ENCODE data around the gene APOC3. TPM values are rescaled to one million over a fixed set of nuclear protein-coding genes. Genes with fewer than 3 reads are reported as not detected.

APOC3 gene
- total and polyA plus RNA-seq, 4 donors: 608 to 24,129 (median 9,307) TPM

- Histone ChIP-seq H3K9ac (ENCODE audit: low read depth in 1 of 2, low read length in 2 of 2) (peak overlapping the region; percentile 49 to 60), H3K9me3 (ENCODE audit: control insufficient read depth in 4 of 4, low read length in 3 of 4) (no peaks in the 10 kb centered on the region), H3K4me1 (ENCODE audit: control insufficient read depth in 4 of 4, insufficient read depth in 4 of 4, low read length in 3 of 4) (peaks cover 18 to 46% (median 39%) of the 10 kb centered on the region in 4 donors), H3K4me3 (ENCODE audit: low read depth in 1 of 3, low read length in 3 of 3) (peak overlapping the region in 2 of 3 donors; percentile 25 to 41), H3K36me3 (ENCODE audit: control insufficient read depth in 4 of 4, insufficient read depth in 3 of 4, low read depth in 1 of 4, low read length in 3 of 4) (no peaks in the 10 kb centered on the region), H3K27me3 (ENCODE audit: control insufficient read depth in 4 of 4, insufficient read depth in 4 of 4, low read length in 3 of 4) (no peaks in the 10 kb centered on the region), H3K27ac (ENCODE audit: low read depth in 1 of 2, low read length in 2 of 2) (peak overlapping the region; percentile 92 to 94)
- no peak for DNase-seq (ENCODE audit: low spot score)
- TF ChIP-seq EGR1 (IDR thresholded peaks at IDR 0.05; ENCODE audit: low read depth in 2 of 2) (no peak), FOXA2 (IDR thresholded peaks at IDR 0.05) (peak; percentile 94), YY1 (IDR thresholded peaks at IDR 0.05) (peak; percentile 64), MAX (IDR thresholded peaks at IDR 0.05) (peak; percentile 40), GABPA (IDR thresholded peaks at IDR 0.05 in 1 of 2, conservative IDR thresholded peaks at IDR 0.05 in 1 of 2) (no peak), HNF4A (conservative IDR thresholded peaks at IDR 0.05) (peak; percentile 95 to 100), TAF1 (conservative IDR thresholded peaks at IDR 0.05) (peak; percentile 46), ATF3 (IDR thresholded peaks at IDR 0.05) (peak; percentile 67), RXRA (IDR thresholded peaks at IDR 0.05) (peak; percentile 89 to 97), FOXA1 (IDR thresholded peaks at IDR 0.05) (peak; percentile 92), NR2F2 (IDR thresholded peaks at IDR 0.05) (peak; percentile 97), HNF4G (IDR thresholded peaks at IDR 0.05) (peak; percentile 100), REST (IDR thresholded peaks at IDR 0.05) (peak; percentile 10), RAD21 (IDR thresholded peaks at IDR 0.05) (peak; percentile 24 to 50), JUND (IDR thresholded peaks at IDR 0.05) (peak; percentile 89 to 92), SP1 (IDR thresholded peaks at IDR 0.05) (peak; percentile 96)
- TF ChIP-seq, protein P1, sequence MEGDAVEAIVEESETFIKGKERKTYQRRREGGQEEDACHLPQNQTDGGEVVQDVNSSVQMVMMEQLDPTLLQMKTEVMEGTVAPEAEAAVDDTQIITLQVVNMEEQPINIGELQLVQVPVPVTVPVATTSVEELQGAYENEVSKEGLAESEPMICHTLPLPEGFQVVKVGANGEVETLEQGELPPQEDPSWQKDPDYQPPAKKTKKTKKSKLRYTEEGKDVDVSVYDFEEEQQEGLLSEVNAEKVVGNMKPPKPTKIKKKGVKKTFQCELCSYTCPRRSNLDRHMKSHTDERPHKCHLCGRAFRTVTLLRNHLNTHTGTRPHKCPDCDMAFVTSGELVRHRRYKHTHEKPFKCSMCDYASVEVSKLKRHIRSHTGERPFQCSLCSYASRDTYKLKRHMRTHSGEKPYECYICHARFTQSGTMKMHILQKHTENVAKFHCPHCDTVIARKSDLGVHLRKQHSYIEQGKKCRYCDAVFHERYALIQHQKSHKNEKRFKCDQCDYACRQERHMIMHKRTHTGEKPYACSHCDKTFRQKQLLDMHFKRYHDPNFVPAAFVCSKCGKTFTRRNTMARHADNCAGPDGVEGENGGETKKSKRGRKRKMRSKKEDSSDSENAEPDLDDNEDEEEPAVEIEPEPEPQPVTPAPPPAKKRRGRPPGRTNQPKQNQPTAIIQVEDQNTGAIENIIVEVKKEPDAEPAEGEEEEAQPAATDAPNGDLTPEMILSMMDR (IDR thresholded peaks at IDR 0.05; ENCODE audit: low read depth, low read length, missing input control): no peak
- TF ChIP-seq, protein P2, sequence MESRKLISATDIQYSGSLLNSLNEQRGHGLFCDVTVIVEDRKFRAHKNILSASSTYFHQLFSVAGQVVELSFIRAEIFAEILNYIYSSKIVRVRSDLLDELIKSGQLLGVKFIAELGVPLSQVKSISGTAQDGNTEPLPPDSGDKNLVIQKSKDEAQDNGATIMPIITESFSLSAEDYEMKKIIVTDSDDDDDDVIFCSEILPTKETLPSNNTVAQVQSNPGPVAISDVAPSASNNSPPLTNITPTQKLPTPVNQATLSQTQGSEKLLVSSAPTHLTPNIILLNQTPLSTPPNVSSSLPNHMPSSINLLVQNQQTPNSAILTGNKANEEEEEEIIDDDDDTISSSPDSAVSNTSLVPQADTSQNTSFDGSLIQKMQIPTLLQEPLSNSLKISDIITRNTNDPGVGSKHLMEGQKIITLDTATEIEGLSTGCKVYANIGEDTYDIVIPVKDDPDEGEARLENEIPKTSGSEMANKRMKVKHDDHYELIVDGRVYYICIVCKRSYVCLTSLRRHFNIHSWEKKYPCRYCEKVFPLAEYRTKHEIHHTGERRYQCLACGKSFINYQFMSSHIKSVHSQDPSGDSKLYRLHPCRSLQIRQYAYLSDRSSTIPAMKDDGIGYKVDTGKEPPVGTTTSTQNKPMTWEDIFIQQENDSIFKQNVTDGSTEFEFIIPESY (IDR thresholded peaks at IDR 0.05): peak; percentile 52
- 29% methylated on average over 14 of the region's 14 CpGs for WGBS
These were observed 21.2 kb upstream of the APOC3 start for GRCh38 chr11:116808262-116809175.

All from liver (tissue), 9 donors.